Measurements from ENCODE around the gene SLC26A1.
A peak's percentile ranks its signal among the peaks of the same experiment; 100 is the strongest.
"Not testable (repeated sequence)": the region's sequence is repeated elsewhere in the genome, so short reads cannot be mapped to it uniquely, and the experiment has no call there.

The SLC26A1 gene

DNA sequence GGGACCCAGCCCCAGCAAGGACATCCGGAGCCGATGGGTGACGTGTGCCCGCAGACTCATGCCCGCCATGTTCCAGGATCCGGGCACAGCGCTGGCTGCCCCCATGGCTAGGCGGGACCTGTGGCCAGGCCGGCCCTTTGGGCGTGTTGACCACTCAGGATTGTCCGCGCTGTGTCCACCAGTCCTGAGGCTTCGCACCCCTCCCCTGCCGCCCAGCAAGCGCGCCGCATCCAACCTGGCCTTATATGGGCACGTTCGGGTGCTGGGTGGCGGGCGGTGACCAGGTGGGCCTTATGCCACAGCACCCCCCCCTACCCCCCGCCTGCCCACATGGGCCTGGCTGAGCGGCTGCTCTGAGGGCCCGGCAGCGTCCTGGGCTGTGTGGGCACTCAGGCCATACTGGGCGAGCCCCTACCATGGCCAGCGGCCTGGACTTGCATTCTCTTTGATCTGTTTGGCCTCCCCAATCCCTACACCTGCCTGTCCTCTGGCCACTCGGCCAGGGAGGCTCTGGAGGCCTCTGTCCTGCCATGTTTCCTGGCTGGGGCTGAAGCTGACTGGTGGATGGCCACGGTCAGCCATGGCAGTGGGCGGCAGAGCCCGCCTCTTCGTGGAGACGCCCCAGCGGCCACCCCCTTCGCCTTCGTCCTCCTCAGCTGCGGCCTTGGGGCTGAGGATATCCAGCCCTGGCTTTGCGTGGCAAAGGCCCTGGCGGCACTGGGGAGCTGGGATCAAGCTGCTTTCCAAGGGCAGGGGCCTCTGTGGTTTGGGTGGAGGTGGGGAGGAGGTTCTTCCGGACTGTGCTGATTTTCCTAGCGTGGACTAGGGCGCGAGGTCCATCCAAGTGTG is 20.2 kb upstream of the SLC26A1 start:
- DNase-seq, result no peak

DNA sequence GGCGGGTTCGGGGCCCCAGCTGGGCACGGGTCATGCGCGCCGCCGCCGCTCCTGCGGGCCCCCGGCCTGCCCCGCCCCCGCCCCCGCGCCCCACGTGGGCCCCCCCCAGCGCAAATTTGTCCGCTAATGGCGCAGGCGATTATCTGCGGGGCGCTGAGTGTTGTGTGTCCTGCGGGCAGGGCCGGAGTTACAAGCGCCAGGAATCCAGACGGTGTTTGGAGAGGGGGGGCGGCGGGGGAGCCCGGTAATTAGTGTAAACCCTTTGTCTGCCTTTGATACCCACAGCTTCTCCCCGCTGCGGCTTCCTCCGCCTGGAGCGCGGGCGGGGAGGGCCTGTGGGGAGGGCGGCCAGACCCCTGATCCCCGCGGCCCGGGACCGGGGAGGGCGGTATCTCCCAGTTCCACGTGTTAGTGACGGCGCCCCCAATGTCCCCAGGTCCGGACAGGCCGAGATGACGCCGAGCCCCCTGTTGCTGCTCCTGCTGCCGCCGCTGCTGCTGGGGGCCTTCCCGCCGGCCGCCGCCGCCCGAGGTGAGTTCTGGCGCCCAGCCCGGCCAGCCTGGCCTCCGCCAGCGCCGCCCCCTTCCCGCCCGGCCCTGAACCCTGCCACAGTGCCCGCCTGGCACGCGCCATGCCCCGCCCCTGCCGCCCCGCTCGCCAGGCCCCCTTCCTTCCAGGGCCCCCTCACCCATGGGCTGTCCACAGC is 19.0 kb upstream of the SLC26A1 start:
- peak in 3 of 4 experiments; percentile 5 to 36 (median 25) for DNase-seq

DNA sequence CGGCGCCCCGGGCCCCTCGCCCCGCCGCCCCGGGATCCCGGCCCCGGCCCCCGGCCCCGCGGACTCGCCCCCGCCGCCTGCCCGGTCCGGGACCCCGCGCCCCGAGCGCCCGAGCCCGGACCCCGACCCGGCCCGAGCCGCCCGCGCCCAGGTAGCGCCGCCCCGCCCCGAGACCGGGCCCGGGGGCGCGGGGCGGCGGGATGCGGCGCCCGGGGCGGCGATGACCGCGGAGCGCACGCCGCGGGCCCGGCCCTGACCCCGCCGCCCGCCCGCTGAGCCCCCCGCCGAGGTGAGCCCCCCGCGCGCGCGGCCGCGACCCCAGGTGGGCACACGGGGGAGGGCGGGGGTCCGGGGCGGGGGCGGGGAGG is 18.4 kb upstream of the SLC26A1 start:
- DNase-seq, result no peak

DNA sequence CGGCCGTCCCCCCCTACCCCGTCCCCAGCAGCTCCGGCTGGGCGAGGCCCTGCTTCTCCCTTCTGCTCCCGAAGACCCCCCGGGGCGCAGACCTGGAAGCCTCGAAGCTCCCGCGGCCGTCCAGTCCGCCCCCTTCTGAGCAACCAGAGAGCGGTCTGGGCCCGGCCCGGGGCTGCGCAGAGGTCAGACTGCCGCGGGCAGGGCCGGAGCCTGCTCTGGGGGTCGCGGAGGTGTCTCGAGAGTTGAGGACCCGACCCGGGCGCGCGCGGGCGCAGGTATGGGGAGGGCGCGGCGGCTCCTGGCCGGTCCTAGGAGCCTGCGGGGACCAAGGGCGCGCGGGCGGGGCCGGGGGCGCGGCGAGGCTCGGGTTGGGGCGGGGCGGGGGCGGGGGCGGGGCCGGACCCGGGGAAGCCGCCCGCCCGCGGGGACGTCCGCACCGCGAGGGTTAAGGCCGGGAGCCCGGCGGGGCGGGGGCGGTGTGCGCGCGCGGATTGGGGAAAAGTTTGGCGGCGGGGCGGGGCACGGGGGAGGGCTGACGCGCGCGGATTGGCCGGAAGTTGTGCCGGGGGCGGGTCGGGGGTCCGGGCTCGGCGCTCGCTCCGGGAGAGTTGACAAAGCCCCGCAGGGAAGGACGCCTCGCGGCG is 17.9 kb upstream of the SLC26A1 start, which contains the start of gene FGFRL1:
Gene FGFRL1, plus strand, starts transcription at position 605 of the 644 bp plus-strand sequence. CDS start 860 bp downstream, outside the sequence.
- peak; percentile 85 to 97 (median 92) for DNase-seq

DNA sequence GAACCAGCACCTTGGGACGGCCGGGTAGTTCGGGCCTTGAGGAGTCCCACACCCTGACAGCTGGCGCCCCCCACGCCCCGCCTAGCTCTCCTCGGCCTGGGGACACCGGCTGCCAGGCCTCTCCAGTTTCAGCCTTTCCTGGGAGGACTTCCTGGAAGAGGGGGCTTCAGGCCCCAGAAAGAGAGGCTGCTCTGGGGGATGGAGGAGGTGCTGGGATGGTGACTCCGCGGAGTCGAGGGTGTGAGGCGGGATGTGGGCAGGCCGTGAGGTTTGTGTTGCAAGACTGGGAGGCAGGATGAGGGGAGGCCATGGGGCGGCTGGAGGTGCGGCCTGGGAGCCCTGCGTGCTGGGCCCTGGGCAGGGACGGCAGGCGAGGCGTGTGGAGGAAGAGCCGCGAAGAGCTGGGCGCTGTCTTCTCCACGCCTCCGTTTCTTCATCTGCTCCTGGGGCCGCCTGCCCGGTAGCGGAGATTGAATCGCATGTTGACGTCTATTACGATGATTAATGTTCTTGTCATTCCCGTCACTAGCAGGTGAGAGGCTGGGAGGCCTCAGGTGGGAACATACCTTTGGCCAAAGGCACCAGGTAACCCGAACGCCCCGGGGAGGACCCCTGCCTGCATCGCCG is 17.3 kb upstream of the SLC26A1 start:
- DNase-seq, result peak; percentile 83 to 92 (median 89)

DNA sequence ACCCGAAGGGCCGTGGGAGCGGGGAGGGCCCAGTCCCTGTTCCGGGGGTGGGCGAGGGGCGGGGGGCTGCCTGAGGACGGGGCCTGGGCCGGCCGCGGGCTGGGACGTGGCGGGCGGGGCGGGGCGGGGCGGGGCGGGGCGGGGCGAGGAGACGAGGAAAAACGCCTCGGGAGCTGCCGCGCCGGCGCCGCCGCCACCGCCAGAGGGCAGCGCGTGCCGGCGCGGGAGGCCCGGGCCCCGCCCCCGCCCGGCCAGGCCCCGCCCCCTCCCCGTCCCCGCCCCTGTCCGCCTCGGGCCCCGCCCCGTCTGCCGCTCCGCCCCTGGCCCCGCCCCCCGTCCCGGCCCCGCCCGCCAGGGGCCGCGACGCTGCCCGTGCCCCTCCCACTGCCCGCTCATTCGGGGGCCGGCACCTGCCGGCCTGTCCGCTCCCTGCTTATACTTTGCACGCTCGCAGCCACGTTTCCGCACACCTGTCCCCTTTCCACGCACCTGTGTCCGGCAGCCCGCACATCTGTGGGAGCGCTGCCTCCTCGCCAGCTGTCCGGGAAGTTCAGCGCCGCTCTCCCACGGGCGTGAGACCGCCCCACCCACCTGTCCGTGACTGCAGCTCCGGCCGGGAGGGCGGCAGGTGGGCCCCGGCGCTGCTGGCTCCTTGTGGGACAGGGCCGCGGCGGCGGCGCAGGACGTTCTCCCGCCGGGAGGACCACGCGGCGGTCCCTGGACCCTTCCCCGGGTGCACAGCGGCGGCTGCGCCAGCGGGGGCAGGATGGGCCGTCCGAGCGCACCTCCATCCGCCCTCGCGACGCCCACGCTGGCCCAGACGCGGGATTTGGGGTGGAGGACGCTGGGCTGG is 16.6 kb upstream of the SLC26A1 start:
- DNase-seq, result peak; percentile 74 to 93 (median 86)

DNA sequence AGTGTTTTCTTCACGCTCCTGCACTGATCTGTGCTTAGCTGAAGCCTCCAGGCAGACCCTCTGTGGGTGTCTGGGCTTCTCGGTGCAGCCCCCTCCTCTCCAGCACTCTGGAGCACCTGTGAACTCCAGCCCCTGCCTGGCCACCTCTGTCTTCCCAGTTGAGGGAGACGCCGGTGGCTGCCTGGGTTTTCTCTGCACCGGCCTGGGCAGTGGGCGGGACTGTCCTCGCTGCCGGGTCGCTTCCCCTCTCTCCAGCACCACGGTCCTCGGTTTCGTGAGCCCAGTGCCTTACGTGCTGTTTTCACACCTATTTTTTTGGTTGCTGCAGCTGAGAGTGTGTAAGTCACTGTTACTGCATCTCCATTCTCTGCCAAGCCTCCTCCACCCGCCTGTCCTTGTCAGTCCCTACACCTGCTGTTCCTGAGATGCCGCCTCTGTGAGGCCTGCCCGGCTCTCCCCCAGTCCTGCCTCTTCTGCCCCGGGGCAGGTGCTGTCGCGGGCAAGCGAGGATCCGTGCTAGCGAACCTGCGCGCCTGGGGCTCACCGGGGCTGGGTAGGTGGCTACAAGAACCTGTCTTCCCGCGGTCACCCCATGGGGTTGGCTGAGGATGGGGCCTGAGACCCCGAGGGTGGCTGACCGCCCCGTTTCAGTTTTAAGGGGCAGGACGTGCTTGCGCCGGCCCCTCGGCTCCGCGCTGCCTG is 15.8 kb upstream of the SLC26A1 start:
- peak; percentile 7 to 38 (median 18) for DNase-seq

DNA sequence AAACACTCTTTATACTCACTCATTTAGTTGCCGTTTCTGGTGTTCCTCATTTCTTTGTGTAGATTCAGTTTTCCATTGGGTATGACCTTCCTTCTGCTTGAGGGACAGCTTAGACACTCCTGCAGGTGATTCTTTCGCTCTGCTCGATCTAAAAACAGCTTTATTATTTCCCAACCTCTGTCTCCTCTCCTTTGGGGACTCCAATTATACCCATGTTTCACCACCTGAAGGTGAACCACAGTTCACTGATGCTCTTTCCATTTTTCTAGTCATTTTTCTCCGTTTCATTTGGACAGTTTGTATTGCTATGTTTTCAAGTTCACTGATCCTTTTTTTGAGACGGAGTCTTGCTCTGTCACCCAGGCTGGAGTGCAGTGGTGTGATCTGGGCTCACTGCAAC is 13.7 kb upstream of the SLC26A1 start:
- DNase-seq, result no peak

DNA sequence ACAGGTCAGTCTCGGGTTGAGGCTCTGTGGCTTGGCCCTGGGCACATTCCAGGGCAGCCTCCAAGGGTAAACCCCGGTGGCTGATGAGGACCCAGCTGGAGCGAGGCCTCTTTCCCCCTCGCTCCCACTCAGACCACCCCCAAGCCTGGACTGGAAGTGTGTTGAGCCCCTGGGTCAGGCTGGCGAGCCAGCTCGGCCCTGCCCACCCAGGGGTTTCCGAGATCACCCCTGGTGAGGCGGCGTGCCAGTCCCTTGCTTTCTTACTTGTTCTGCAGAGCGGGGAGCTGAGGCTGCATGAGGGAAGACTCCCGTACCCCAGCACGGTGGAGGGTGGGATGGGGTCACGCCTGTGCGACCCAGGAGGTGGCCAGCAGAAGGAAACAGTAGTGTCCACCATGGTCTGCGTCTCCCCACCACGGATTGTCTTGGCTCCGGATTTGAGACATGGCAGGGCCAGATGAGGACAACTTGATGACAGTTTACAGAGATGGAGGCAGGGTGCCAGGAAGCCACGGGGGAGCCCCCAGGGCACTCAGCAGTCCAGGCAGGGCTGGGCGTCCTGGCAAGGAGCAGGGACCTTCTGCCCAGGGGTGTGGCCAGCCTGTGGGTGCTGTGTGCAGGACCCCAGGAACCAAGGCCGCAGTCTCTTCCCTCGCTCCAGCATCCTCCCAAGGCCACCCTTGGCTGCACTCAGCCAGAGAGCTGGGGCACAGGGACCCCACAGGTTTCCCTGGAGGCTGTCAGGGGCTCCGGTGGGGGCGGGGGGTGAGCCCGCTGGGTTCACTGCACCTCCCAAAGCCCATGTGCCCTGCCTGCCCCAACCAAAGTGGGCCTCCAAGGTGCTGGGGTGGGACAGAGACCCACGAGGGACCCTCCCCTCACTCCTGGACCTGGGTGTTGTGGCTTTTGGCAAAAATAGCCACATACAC is 11.6 kb upstream of the SLC26A1 start:
- no peak for DNase-seq

DNA sequence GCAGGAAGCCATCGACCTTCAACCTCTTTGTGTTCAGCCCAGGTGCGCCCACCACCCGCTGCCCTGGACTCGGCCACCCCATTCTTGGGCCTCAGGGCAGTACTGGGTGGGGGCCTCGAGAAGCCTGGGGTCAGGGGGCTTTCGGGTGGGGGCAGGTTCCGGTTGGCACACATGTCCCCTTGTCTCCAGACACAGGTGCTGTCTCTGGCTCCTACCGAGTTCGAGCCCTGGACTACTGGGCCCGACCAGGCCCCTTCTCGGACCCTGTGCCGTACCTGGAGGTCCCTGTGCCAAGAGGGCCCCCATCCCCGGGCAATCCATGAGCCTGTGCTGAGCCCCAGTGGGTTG is 10.8 kb upstream of the SLC26A1 start:
- no peak for DNase-seq

DNA sequence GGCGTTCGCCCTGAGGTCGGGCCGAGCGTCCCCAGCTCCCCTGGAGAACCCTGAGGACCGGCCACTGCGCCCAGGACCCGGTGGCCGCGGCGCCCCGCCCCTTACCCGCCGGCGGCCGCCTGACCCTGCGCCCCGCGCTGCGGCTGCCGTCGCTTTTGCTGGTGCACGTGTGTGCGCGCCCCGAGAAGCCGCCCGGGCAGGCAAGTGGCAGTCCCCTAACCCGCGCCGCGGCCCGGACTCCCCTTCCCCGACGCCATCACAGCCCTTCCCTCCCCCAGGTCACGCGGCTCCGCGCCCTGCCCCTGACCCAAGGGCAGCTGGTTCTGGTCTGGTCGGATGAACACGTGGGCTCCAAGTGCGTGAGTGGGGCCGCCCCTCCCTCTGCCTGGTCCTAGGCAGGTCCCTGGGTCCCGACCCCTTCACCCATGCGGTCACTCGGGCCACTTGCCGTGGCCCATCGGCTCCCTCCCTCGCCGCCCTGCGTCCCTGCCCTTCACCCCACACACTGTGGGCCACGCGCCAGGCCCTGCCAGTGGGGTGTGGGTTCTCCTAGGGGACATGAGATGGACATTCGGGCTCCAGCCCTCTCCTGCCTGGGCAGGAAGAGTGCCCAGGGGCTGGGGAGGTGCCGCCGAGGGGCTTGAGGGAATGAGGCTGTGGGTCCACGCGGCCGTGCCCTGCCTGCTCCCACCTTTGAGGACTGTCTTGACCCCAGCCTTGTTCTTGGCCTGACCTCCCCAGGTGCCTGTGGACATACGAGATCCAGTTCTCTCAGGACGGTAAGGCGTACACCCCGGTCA is 10.3 kb upstream of the SLC26A1 start:
- DNase-seq, result no peak

DNA sequence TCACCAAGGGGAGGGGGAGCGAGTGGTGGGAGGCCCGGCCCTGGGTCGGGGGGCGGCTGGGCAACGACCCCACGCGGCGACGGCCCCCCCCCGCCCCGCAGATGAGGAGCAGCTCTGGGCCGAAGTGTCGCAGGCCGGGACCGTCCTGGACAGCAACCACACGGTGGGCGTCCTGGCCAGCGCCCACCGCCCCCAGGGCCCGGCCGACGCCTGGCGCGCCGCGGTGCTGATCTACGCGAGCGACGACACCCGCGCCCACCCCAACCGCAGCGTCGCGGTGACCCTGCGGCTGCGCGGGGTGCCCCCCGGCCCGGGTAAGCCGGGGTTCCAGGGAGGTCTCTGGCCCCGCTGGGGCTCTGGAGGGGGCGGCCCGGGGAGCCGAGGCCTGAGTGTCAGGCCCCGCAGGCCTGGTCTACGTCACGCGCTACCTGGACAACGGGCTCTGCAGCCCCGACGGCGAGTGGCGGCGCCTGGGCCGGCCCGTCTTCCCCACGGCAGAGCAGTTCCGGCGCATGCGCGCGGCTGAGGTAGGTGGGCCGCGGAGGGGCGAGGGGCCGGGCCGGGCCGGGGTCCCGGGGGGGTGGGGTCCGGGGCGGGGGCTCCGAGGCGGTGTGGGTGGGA is 9.5 kb upstream of the SLC26A1 start:
- no peak for DNase-seq

DNA sequence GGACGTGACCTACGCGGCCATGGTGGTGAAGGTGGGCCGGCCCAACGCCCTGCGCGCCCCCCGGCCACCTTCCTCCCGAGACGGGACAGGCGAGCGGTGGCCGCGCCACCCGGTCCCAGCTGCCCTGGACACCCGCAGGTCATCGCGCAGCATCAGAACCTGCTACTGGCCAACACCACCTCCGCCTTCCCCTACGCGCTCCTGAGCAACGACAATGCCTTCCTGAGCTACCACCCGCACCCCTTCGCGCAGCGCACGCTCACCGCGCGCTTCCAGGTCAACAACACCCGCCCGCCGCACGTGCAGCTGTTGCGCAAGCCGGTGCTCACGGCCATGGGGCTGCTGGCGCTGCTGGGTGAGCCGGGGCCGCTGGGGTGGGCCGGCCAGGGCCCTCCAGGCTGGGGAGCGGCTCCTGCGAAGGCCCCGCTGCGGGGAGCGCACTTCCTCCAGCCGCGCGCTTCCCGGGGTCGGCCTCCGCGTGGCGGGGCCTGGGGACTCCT is 9.0 kb upstream of the SLC26A1 start:
- peak in 3 of 4 experiments; percentile 24 to 39 (median 27) for DNase-seq

DNA sequence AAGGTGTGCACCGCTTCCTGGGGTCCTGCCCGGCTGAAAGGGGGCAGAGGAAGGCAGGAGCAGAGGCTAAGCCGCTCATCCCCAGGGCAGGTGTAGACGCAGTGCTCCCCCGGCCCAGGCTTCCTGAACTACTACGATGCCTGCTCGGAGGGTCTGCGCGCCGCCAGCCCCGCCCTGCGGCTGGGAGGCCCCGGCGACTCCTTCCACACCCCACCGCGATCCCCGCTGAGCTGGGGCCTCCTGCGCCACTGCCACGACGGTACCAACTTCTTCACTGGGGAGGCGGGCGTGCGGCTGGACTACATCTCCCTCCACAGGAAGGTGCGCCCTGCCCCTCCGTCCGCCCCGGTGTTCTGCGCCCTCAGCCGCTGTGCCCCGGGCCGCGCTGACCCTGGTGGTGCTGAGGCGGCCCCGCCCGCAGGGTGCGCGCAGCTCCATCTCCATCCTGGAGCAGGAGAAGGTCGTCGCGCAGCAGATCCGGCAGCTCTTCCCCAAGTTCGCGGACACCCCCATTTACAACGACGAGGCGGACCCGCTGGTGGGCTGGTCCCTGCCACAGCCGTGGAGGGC is 8.4 kb upstream of the SLC26A1 start:
- no peak for DNase-seq

DNA sequence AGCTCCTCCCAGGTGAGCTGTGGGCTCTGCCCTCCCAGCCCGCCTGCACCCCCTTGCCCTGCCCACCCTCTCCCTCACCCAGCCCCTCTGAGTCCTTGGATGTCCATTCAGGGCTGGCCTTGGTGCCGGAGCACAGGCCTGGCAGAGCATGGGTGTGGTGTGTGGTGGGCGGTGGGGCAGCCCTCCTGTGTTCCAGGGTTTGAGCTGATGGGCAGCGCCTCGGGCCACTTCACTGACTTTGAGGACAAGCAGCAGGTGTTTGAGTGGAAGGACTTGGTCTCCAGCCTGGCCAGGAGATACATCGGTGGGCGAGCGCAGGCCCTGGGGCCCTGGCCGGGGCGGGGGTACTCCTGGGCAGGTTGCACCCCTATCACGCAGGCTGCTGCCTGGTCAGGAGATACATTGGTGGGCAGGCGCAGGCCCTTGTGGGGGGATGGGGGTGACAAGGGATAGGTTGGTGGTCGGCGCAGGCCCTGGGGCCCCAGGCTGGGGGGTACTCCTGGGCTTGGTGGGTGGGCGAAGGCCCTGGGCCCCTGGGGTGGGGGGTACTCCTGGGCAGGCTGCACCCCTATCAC is 7.6 kb upstream of the SLC26A1 start:
- DNase-seq, result no peak

DNA sequence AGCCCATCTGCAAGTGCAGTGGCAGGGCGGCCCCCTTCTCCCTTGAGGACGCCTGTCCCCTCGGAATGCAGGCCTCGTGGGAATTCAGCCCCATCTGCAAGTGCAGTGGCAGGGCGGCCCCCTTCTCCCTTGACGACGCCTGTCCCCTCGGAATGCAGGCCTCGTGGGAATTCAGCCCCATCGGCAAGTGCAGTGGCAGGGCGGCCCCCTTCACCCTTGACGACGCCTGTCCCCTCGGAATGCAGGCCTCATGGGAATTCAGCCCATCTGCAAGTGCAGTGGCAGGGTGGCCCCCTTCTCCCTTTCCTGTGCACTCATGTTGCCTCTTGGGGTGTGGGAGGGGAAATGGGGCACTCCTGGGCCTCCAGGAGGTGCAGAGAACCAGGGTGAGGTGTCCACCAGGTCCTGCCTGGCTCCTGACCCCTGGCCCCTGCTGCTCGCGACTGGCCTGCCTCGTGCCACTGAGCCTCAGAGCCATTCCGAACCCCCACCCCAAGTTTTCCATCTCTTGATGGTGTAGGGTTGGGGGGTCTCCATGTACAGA is 6.8 kb upstream of the SLC26A1 start:
- DNase-seq, result no peak

DNA sequence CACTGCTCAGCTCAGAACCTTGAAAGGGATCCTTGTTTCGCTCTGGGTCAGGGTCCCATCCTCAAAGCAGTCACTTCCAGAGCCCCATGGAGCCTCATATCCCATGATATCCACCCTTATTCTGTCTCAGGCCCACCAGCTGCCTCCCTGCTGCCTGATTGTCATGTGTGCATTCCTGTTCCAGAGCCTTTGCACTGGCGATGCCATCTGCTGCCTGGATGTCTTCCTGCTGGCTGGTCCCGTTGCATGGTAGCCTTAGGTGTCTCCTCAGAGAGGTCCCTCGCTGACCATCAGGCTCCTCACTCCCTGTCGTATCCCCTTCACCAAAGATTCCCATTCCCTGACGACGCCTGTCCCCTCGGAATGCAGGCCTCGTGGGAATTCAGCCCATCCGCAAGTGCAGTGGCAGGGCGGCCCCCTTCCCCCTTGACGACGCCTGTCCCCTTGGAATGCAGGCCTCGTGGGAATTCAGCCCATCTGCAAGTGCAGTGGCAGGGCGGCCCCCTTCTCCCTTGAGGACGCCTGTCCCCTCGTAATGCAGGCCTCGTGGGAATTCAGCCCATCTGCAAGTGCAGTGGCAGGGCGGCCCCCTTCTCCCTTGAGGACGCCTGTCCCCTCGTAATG is 6.1 kb upstream of the SLC26A1 start:
- DNase-seq, result not testable (repeated sequence)
